Endodermal cell (in vitro differentiated cells): ENCODE data around the gene FILIP1L. TPM values are rescaled to one million over a fixed set of nuclear protein-coding genes. Genes with fewer than 3 reads are reported as not detected.

Source experiments
- DNase-seq: peaks from one replicate; pipeline ENCODE4 v3.0.0-alpha.2; 2017
- H3K27ac ChIP-seq: 2 replicates; pipeline ENCODE4 v1.5.1; 2013; ENCODE audit warnings: mild to moderate bottlenecking, low read depth, low read length, moderate library complexity
- H3K27me3 ChIP-seq: 2 replicates; pipeline ENCODE4 v1.6.1; 2013; ENCODE audit warnings: mild to moderate bottlenecking, low read length, moderate library complexity; ENCODE audit not compliant: insufficient read depth, control insufficient read depth, poor library complexity, severe bottlenecking
- H3K36me3 ChIP-seq: 2 replicates; pipeline ENCODE4 v1.7.0; 2013; ENCODE audit warnings: mild to moderate bottlenecking, low read length, moderate library complexity; ENCODE audit not compliant: control insufficient read depth, insufficient read depth
- H3K4me1 ChIP-seq: one replicate; pipeline ENCODE4 v1.7.0; 2013; ENCODE audit warnings: low read length; ENCODE audit not compliant: control insufficient read depth, insufficient read depth
- H3K4me3 ChIP-seq: 2 replicates; pipeline ENCODE4 v1.5.1; 2013; ENCODE audit warnings: mild to moderate bottlenecking, low read length, moderate library complexity
- H3K9ac ChIP-seq: 2 replicates; pipeline ENCODE4 v1.6.1; 2013; ENCODE audit warnings: mild to moderate bottlenecking, low read length, moderate library complexity; ENCODE audit not compliant: poor library complexity, severe bottlenecking; ENCODE audit errors: extremely low read depth
- H3K9me3 ChIP-seq: 2 replicates; pipeline ENCODE4 v1.6.1; 2013; ENCODE audit warnings: mild to moderate bottlenecking, low read length, moderate library complexity; ENCODE audit not compliant: control insufficient read depth
- H3K27ac Mint-ChIP-seq: 2 replicates; pipeline ENCODE4 v1.8.0; 2020; ENCODE audit warnings: mixed read lengths
- H3K27me3 Mint-ChIP-seq: 2 replicates; pipeline ENCODE4 v1.8.0; 2021; ENCODE audit warnings: mild to moderate bottlenecking, mixed read lengths; ENCODE audit not compliant: insufficient read depth
- H3K36me3 Mint-ChIP-seq: 2 replicates; pipeline ENCODE4 v1.8.0; 2020; ENCODE audit warnings: low read depth, mixed read lengths
- H3K4me1 Mint-ChIP-seq: 2 replicates; pipeline ENCODE4 v1.8.0; 2020; ENCODE audit warnings: mixed read lengths
- H3K4me3 Mint-ChIP-seq: 2 replicates; pipeline ENCODE4 v1.8.0; 2020; ENCODE audit warnings: mild to moderate bottlenecking, moderate library complexity, mixed read lengths
- H3K9me3 Mint-ChIP-seq: 2 replicates; pipeline ENCODE4 v1.8.0; 2020; ENCODE audit warnings: mild to moderate bottlenecking, mixed read lengths
- WGBS, 2 experiments: methylation state at CpG; one replicate each; pipeline versions ENCODE4 v1.1.5 to v1.1.7; 2013; ENCODE audit warnings: missing lambda C conversion rate in 2 of 2, mixed read lengths in 1 of 2; ENCODE audit not compliant: insufficient coverage in 1 of 2, insufficient read length in 1 of 2; 5-methylcytosine and 5-hydroxymethylcytosine counted together
- total RNA-seq, 2 donors: library from RNA; stranded (reverse); fragmentation: NEBNext Ultra II Directional in 1 of 2; extraction: Animal tissue kit (Norgen Biotek cat#: 25700) in 1 of 2; gene quantifications; 2 replicates in 1 of 2; 3 replicates in 1 of 2; pipeline ENCODE4 v1.2.1, GENCODE V29; 2021
- TF ChIP-seq, protein P1 (sequence below): fragments of 200-600 bp; sonication (generic); conservative IDR thresholded peaks from 2 replicates; pipeline ENCODE4 v1.5.0; 2021; ENCODE audit warnings: antibody characterized with exemption, mild to moderate bottlenecking

FILIP1L gene
- total RNA-seq, 2 donors from 2014 or later: 0.84 to 2.5 TPM

DNA sequence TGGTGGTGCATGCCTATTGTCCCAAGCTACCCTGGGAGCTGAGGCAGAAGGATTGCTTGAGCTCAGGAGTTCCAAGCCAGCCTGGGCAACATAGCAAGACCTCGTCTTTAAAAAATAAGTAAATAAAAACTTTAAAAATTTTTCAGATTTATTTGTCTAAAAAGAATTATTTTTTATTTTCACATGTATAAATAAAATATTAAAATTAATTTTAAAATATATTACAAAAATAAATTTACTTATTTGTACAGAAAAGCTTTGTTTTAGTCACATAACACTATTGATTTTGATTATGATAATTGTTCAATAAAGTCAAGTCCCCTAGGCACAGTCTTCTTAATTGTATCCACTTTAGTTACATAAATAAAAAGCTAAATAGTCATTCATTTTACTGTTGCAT lies 85.2 kb downstream of the FILIP1L start:
- Histone ChIP-seq H3K9me3 (no peaks in the 10 kb centered on the region), H3K36me3 (no peaks in the 10 kb centered on the region), H3K4me3 (no peak overlapping the region), H3K27ac (no peak overlapping the region), H3K27me3 (no peaks in the 10 kb centered on the region), H3K9ac (no peak overlapping the region), H3K4me1 (no peaks in the 10 kb centered on the region)
- Mint-ChIP-seq H3K4me3 (no peak overlapping the region), H3K9me3 (no peaks in the 10 kb centered on the region), H3K36me3 (no peaks in the 10 kb centered on the region), H3K27me3 (no peaks in the 10 kb centered on the region), H3K4me1 (peaks cover 2% of the 10 kb centered on the region), H3K27ac (no peak overlapping the region)
- WGBS, 2 experiments: no CpG with 5 or more reads among the region's 1 CpG
- no peak for DNase-seq
- TF ChIP-seq, protein P1, sequence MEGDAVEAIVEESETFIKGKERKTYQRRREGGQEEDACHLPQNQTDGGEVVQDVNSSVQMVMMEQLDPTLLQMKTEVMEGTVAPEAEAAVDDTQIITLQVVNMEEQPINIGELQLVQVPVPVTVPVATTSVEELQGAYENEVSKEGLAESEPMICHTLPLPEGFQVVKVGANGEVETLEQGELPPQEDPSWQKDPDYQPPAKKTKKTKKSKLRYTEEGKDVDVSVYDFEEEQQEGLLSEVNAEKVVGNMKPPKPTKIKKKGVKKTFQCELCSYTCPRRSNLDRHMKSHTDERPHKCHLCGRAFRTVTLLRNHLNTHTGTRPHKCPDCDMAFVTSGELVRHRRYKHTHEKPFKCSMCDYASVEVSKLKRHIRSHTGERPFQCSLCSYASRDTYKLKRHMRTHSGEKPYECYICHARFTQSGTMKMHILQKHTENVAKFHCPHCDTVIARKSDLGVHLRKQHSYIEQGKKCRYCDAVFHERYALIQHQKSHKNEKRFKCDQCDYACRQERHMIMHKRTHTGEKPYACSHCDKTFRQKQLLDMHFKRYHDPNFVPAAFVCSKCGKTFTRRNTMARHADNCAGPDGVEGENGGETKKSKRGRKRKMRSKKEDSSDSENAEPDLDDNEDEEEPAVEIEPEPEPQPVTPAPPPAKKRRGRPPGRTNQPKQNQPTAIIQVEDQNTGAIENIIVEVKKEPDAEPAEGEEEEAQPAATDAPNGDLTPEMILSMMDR: no peak

DNA sequence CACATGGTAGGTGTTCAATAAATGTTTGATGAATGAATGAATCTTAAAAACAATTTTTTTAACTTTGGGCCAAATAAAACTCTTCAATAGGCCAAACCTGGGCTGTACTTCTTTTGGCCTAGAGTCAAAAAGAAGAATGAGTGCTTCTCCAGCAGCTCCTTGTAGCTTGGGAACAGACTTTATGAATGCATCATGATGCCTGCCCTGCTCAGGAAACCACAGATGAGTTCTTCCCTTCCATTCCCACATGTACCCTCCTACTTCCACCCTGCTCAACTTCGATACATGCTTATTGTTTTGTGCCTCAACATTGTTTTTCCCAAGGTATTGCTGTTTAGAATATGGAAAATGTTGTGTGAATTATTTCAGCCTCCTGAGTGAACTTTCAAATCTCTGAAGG lies 87.0 kb downstream of the FILIP1L start:
- H3K4me3 ChIP-seq: no peak overlapping the region
- H3K27ac ChIP-seq: no peak overlapping the region
- H3K4me3 Mint-ChIP-seq: no peak overlapping the region
- H3K9ac ChIP-seq: no peak overlapping the region
- TF ChIP-seq, protein P1: no peak
- H3K36me3 Mint-ChIP-seq: no peaks in the 10 kb centered on the region
- no peak for DNase-seq
- H3K27me3 ChIP-seq: no peaks in the 10 kb centered on the region
- no peak overlapping the region for H3K27ac Mint-ChIP-seq
- H3K27me3 Mint-ChIP-seq: no peaks in the 10 kb centered on the region
- H3K9me3 ChIP-seq: no peaks in the 10 kb centered on the region
- no peaks in the 10 kb centered on the region for H3K9me3 Mint-ChIP-seq
- H3K4me1 Mint-ChIP-seq: no peaks in the 10 kb centered on the region
- H3K4me1 ChIP-seq: no peaks in the 10 kb centered on the region
- 91% methylated on average over 1 of the region's 1 CpG; no CpG with 5 or more reads in 1 of the 2 experiments for WGBS, 2 experiments
- no peaks in the 10 kb centered on the region for H3K36me3 ChIP-seq

DNA sequence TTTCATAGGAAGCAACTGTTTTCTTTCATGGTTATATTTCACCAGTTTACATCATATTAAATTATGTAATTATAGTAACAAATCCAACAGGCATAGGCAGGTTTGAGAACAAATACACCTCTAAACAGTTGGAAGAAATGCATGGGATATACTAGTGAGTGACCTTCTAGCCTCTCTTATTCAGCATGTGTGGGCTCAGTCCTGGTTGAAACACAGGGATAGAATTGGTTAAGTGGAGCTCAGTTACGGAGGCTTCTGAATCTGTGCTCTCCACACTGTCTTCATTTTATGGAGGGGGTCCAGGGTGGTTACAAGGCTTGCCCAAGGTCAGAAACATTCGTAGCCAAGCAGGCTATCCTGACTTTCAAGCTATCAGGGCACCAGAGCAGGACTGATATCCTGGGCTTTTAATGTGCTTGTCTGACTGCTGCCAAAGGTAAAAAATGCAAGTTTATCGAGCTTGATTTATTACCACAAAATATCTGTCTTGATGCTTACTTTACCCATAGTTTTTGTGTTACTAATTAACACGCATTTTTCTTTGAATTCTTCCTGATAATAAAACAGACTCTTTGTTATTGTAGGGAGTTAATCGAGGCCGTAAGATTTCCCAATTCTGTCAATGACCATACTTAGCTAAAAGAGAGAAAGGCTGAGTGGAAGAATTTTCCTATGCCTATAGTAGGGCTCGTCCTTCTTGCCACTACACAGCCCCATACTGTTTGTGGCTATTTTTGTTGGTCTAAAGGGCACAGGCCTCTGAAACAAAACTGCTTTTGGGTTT lies 89.6 kb downstream of the FILIP1L start:
- Histone ChIP-seq H3K9me3 (no peaks in the 10 kb centered on the region), H3K27ac (no peak overlapping the region), H3K9ac (no peak overlapping the region), H3K4me3 (no peak overlapping the region), H3K36me3 (no peaks in the 10 kb centered on the region), H3K27me3 (no peaks in the 10 kb centered on the region), H3K4me1 (no peaks in the 10 kb centered on the region)
- Mint-ChIP-seq H3K36me3 (no peaks in the 10 kb centered on the region), H3K9me3 (no peaks in the 10 kb centered on the region), H3K27ac (no peak overlapping the region), H3K4me3 (no peak overlapping the region), H3K4me1 (no peaks in the 10 kb centered on the region), H3K27me3 (no peaks in the 10 kb centered on the region)
- DNase-seq: no peak
- TF ChIP-seq, protein P1: no peak
- WGBS, 2 experiments: 93 to 97% methylated on average over 3 to 7 of the region's 7 CpGs
